Measurements from ENCODE around the gene MED14. TPM values are rescaled to one million over a fixed set of nuclear protein-coding genes. Genes with fewer than 3 reads are reported as not detected.

MED14 gene
- total and polyA plus RNA-seq, 2 of the 4 experiments (the other 2 are of a cell fraction) = 17.6 to 25.9 TPM

- no CpG with 5 or more reads among the region's 1 CpG for WGBS, 2 experiments (ENCODE audit: extremely low coverage in 2 of 2, insufficient read length in 1 of 2)
- Histone ChIP-seq H3K9me1 (ENCODE audit: insufficient read depth, low read length) (no peaks in the 10 kb centered on the region), H3K23ac (ENCODE audit: low read depth, low read length) (no peak overlapping the region), H3K56ac (ENCODE audit: extremely low read depth, insufficient read depth, low read length) (no peak overlapping the region), H2BK120ac (ENCODE audit: low read depth, low read length) (no peak overlapping the region), H2BK15ac (ENCODE audit: low read depth, low read length) (no peak overlapping the region), H3K4me3 (ENCODE audit: insufficient read depth, low read depth, low read length) (no peak overlapping the region), H4K91ac (ENCODE audit: insufficient read depth, low read depth, low read length) (no peak overlapping the region), H2AFZ (replicated peaks; ENCODE audit: low read length, poor library complexity) (no peak overlapping the region), H3K9me3 (ENCODE audit: control insufficient read depth, insufficient read depth, low read length) (no peaks in the 10 kb centered on the region), H4K5ac (ENCODE audit: low read depth, low read length) (no peak overlapping the region), H2BK20ac (ENCODE audit: low read depth, low read length) (no peak overlapping the region), H4K20me1 (ENCODE audit: insufficient read depth, low read length) (no peaks in the 10 kb centered on the region), H3K9ac (ENCODE audit: low read depth, low read length) (no peak overlapping the region), H2BK5ac (ENCODE audit: low read depth, low read length, poor library complexity, severe bottlenecking) (no peak overlapping the region), H3K18ac (ENCODE audit: low read depth, low read length) (no peak overlapping the region), H3K27ac (ENCODE audit: insufficient read depth, low read length) (no peak overlapping the region), H2AK9ac (replicated peaks; ENCODE audit: low read depth, low read length, poor library complexity) (no peak overlapping the region), H3K36me3 (ENCODE audit: control insufficient read depth, insufficient read depth, low read length) (peaks cover 2% of the 10 kb centered on the region), H3K14ac (replicated peaks; ENCODE audit: low read depth, low read length) (no peak overlapping the region), H2AK5ac (ENCODE audit: low read depth, low read length) (no peak overlapping the region), H4K8ac (ENCODE audit: low read depth in 2 of 2, low read length in 2 of 2) (no peak overlapping the region), H3K4me1 (ENCODE audit: control insufficient read depth, insufficient read depth, low read length) (no peaks in the 10 kb centered on the region), H3K27me3 (ENCODE audit: control insufficient read depth, insufficient read depth, low read length) (no peaks in the 10 kb centered on the region), H3K4ac (ENCODE audit: low read depth, low read length) (no peak overlapping the region), H3K4me2 (ENCODE audit: low read depth, low read length) (no peak overlapping the region), H3K79me1 (ENCODE audit: low read depth in 1 of 2, low read length in 2 of 2) (no peaks in the 10 kb centered on the region)
- POLR2A ChIA-PET (ENCODE audit: unreplicated experiment) = no interaction called here
- DNase-seq (no peak), ATAC-seq (ENCODE audit: low read depth) (no peak)
- BruUV-seq (replicated peaks) = no TSS peak
- intact Hi-C loops (cut with micrococcal nuclease) = loop anchor here (5.0 kb wide), 2 partner anchors 275 to 600 kb away; no protein-coding TSS in a partner anchor
- in situ Hi-C loops (cut with MboI; ENCODE audit: low sequenced_read_pairs) = loop anchor here (5.0 to 25.0 kb wide), 3 partner anchors 142 to 585 kb away; no protein-coding TSS in a partner anchor
- CTCF ChIA-PET = interaction anchor here (1.0 to 1.1 kb wide), 3 partner anchors 11 to 142 kb away, joined by 3 to 6 read pairs (median 4); no protein-coding TSS in a partner anchor
- dilution Hi-C loops (cut with HindIII; ENCODE audit: low sequenced_read_pairs, unreplicated experiment) = no loop called here
- TF ChIP-seq RFX5 (IDR thresholded peaks at IDR 0.05; ENCODE audit: low read depth, low read length) (no peak), NFE2L2 (IDR thresholded peaks at IDR 0.05; ENCODE audit: low read depth, low read length) (no peak), BHLHE40 (IDR thresholded peaks at IDR 0.05; ENCODE audit: low read depth, low read length) (no peak), USF2 (IDR thresholded peaks at IDR 0.05; ENCODE audit: low read depth, low read length) (no peak), RCOR1 (IDR thresholded peaks at IDR 0.05; ENCODE audit: insufficient replicate concordance, low read length) (no peak), FOS (IDR thresholded peaks at IDR 0.05; ENCODE audit: low read depth, low read length) (no peak), SMC3 (IDR thresholded peaks at IDR 0.05; ENCODE audit: low read depth, low read length) (no peak), MXI1 (IDR thresholded peaks at IDR 0.05; ENCODE audit: borderline replicate concordance, low read depth, low read length) (no peak), RAD21 (IDR thresholded peaks at IDR 0.05; ENCODE audit: low read length) (no peak), POLR2A (IDR thresholded peaks at IDR 0.05; ENCODE audit: low read depth, low read length) (no peak)
- TF ChIP-seq, protein P1, sequence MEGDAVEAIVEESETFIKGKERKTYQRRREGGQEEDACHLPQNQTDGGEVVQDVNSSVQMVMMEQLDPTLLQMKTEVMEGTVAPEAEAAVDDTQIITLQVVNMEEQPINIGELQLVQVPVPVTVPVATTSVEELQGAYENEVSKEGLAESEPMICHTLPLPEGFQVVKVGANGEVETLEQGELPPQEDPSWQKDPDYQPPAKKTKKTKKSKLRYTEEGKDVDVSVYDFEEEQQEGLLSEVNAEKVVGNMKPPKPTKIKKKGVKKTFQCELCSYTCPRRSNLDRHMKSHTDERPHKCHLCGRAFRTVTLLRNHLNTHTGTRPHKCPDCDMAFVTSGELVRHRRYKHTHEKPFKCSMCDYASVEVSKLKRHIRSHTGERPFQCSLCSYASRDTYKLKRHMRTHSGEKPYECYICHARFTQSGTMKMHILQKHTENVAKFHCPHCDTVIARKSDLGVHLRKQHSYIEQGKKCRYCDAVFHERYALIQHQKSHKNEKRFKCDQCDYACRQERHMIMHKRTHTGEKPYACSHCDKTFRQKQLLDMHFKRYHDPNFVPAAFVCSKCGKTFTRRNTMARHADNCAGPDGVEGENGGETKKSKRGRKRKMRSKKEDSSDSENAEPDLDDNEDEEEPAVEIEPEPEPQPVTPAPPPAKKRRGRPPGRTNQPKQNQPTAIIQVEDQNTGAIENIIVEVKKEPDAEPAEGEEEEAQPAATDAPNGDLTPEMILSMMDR (conservative IDR thresholded peaks at IDR 0.05; ENCODE audit: low read depth, low read length) = no peak
- TF ChIP-seq, protein P2, sequence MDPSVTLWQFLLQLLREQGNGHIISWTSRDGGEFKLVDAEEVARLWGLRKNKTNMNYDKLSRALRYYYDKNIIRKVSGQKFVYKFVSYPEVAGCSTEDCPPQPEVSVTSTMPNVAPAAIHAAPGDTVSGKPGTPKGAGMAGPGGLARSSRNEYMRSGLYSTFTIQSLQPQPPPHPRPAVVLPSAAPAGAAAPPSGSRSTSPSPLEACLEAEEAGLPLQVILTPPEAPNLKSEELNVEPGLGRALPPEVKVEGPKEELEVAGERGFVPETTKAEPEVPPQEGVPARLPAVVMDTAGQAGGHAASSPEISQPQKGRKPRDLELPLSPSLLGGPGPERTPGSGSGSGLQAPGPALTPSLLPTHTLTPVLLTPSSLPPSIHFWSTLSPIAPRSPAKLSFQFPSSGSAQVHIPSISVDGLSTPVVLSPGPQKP (IDR thresholded peaks at IDR 0.05; ENCODE audit: borderline replicate concordance, low read depth, low read length) = no peak
Observed at GRCh38 chrX:40652664-40653063, 82.7 kb downstream of the MED14 start.

Measured in IMR-90 (cell line).